T-helper 1 cell treated with Interleukin-12 subunit alpha and Interleukin-12 subunit beta and Interleukin-4 antibody, amounts not matched to agents 30 μg/mL and 1 μg/mL, for 36 hours (primary cell): Measurements from ENCODE around the gene NXPH2.

ENCODE experiments used
- H3K27ac Mint-ChIP-seq: one replicate; pipeline ENCODE4 v1.8.0; 2021; ENCODE audit warnings: mild to moderate bottlenecking, mixed read lengths
- H3K27me3 Mint-ChIP-seq: one replicate; pipeline ENCODE4 v1.8.0; 2021; ENCODE audit warnings: low read depth, mixed read lengths
- H3K36me3 Mint-ChIP-seq: one replicate; pipeline ENCODE4 v1.8.0; 2021; ENCODE audit warnings: low read depth, mixed read lengths
- H3K4me1 Mint-ChIP-seq: one replicate; pipeline ENCODE4 v1.8.0; 2021; ENCODE audit warnings: low read depth, mixed read lengths
- H3K4me3 Mint-ChIP-seq: one replicate; pipeline ENCODE4 v1.8.0; 2021; ENCODE audit warnings: mild to moderate bottlenecking, moderate library complexity, mixed read lengths
- H3K9me3 Mint-ChIP-seq: one replicate; pipeline ENCODE4 v1.8.0; 2021; ENCODE audit warnings: mixed read lengths

The NXPH2 gene

GRCh38 chr2:138708682-138709241, 71.4 kb downstream of the NXPH2 start:
- Mint-ChIP-seq H3K4me3 (no peak overlapping the region), H3K9me3 (no peaks in the 10 kb centered on the region), H3K27me3 (no peaks in the 10 kb centered on the region), H3K36me3 (no peaks in the 10 kb centered on the region), H3K27ac (no peak overlapping the region), H3K4me1 (no peaks in the 10 kb centered on the region)

DNA sequence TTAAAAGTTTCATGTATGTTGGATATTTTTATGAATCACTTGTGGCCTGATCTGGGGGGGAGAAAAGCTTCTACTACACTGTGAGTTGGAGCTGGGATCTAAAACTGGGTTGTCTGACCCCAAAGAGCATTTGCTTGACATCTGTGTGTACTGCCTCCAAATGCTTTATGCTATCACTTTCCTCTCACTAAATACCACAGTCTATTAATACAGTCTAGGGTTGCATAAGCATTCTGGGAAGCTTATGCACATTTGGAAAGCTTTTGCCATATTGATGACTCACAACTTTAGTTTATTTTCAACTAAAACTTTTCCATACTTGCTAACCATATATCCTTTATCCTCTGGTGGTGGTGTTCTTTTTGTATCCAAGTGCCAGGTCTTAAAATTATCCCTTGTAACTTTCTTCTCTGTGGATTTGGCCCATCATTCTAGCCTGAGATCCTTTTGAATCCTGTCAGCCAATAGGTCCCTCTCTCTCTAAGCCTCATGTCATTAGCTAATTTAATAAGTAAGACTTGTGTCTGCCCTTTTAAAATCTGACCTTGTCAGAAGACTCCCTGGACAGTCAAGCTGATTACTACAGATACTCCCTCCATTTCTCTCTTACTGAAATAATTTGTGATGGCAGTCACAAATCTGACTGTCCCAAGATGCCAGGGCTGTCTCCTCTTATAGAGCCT, 72.7 kb downstream of the NXPH2 start:
- H3K36me3 Mint-ChIP-seq: no peaks in the 10 kb centered on the region
- H3K4me3 Mint-ChIP-seq: no peak overlapping the region
- no peaks in the 10 kb centered on the region for H3K4me1 Mint-ChIP-seq
- H3K9me3 Mint-ChIP-seq: no peaks in the 10 kb centered on the region
- H3K27me3 Mint-ChIP-seq: no peaks in the 10 kb centered on the region
- H3K27ac Mint-ChIP-seq: no peak overlapping the region

- Mint-ChIP-seq H3K4me3 (no peak overlapping the region), H3K27ac (no peak overlapping the region), H3K9me3 (no peaks in the 10 kb centered on the region), H3K27me3 (no peaks in the 10 kb centered on the region), H3K4me1 (no peaks in the 10 kb centered on the region), H3K36me3 (no peaks in the 10 kb centered on the region)
Observed at GRCh38 chr2:138703242-138703641, 76.9 kb downstream of the NXPH2 start.

GRCh38 chr2:138700716-138701115, 79.5 kb downstream of the NXPH2 start:
- no peaks in the 10 kb centered on the region for H3K36me3 Mint-ChIP-seq
- H3K4me1 Mint-ChIP-seq: no peaks in the 10 kb centered on the region
- H3K4me3 Mint-ChIP-seq: no peak overlapping the region
- no peaks in the 10 kb centered on the region for H3K9me3 Mint-ChIP-seq
- H3K27ac Mint-ChIP-seq: no peak overlapping the region
- no peaks in the 10 kb centered on the region for H3K27me3 Mint-ChIP-seq

DNA sequence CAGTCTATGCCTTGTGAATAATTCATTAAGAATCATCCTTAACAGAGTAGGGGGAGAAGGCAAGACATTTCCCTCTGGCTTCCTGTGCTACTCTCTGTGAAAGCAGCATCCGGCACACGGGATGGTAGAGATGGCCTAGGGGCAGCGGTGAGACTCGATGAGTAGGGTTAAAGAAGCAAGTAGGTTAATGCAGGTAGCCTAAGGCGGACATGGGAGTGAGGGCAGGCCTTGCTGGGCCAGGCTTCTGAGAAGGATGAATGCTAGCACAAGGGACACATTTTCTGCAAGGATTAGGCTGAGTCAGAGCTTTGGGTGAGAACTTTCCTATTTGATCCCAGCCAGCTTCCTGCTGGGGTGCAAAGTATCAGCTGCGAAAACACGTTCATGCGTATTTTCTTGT, 80.8 kb downstream of the NXPH2 start:
- H3K27ac Mint-ChIP-seq: no peak overlapping the region
- H3K4me1 Mint-ChIP-seq: no peaks in the 10 kb centered on the region
- H3K9me3 Mint-ChIP-seq: no peaks in the 10 kb centered on the region
- no peaks in the 10 kb centered on the region for H3K36me3 Mint-ChIP-seq
- no peaks in the 10 kb centered on the region for H3K27me3 Mint-ChIP-seq
- H3K4me3 Mint-ChIP-seq: no peak overlapping the region

DNA sequence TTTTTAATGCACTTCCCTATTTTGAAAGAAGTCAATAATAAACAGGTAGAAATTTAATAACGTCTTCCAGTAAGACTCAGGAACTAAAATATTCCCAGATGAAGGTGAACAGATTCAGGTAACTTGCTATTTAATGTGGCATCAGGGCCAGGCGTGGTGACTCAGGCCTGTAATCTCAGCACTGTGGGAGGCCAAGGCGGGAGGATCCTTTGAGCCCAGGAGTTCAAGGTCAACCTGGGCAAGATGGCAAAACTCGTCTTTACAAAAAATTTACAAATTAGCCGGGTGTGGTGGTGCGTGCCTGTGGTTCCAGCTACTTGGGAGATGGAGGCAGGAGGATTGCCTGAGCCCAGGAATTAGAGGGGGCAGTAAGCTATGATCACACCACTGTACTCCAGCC, 81.8 kb downstream of the NXPH2 start:
- Mint-ChIP-seq H3K27me3 (no peaks in the 10 kb centered on the region), H3K9me3 (no peaks in the 10 kb centered on the region), H3K4me1 (no peaks in the 10 kb centered on the region), H3K36me3 (no peaks in the 10 kb centered on the region), H3K27ac (no peak overlapping the region), H3K4me3 (no peak overlapping the region)

- Mint-ChIP-seq H3K27me3 (no peaks in the 10 kb centered on the region), H3K9me3 (no peaks in the 10 kb centered on the region), H3K27ac (no peak overlapping the region), H3K4me3 (no peak overlapping the region), H3K36me3 (no peaks in the 10 kb centered on the region), H3K4me1 (no peaks in the 10 kb centered on the region)
Observed at GRCh38 chr2:138691667-138692066, 88.5 kb downstream of the NXPH2 start.

GRCh38 chr2:138689705-138690104, 90.5 kb downstream of the NXPH2 start:
- no peaks in the 10 kb centered on the region for H3K36me3 Mint-ChIP-seq
- H3K4me1 Mint-ChIP-seq: no peaks in the 10 kb centered on the region
- H3K9me3 Mint-ChIP-seq: no peaks in the 10 kb centered on the region
- H3K4me3 Mint-ChIP-seq: no peak overlapping the region
- H3K27ac Mint-ChIP-seq: no peak overlapping the region
- no peaks in the 10 kb centered on the region for H3K27me3 Mint-ChIP-seq

GRCh38 chr2:138682163-138682562, 98.0 kb downstream of the NXPH2 start:
- no peaks in the 10 kb centered on the region for H3K27me3 Mint-ChIP-seq
- H3K9me3 Mint-ChIP-seq: no peaks in the 10 kb centered on the region
- H3K36me3 Mint-ChIP-seq: no peaks in the 10 kb centered on the region
- H3K4me3 Mint-ChIP-seq: no peak overlapping the region
- H3K27ac Mint-ChIP-seq: no peak overlapping the region
- no peaks in the 10 kb centered on the region for H3K4me1 Mint-ChIP-seq

DNA sequence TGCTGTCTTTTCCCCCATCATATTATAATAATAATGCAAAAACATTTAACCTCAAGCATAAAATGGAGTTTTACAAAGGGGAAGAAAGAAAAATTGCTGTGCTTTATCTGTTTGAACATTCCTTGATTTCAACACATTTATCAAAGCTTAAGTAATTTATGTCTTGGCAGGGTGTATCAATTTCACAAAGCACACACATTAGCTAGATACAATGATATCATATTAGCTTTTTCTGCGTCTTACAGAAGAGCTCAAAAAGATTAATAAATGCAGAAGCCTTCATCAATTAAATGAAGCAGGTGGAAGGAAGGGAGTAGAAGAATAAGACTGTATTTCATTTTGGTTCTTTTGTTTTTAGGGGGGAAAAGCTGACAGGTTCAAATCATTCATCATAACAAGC, 103.0 kb downstream of the NXPH2 start:
- Mint-ChIP-seq H3K4me3 (no peak overlapping the region), H3K27ac (no peak overlapping the region), H3K4me1 (no peaks in the 10 kb centered on the region), H3K9me3 (no peaks in the 10 kb centered on the region), H3K27me3 (no peaks in the 10 kb centered on the region), H3K36me3 (no peaks in the 10 kb centered on the region)

DNA sequence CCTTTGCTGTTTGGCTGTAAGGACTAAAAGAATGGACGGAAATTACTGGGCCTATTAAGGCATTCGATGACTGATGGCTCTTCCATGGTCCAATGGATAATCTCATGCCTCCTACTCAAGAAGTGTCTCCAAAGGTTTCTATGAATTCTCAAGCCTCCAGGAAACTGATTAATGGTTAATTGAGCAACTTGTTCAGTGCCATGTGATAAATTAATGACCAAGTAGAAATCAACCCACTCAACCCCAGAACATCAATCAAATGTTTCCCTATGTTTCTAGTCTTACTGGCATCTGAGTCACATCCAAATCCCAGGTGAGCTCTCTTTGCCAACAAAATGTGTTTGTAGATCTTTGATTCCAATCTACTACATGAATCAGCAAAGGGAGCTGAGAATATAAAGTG, 103.6 kb downstream of the NXPH2 start:
- no peaks in the 10 kb centered on the region for H3K36me3 Mint-ChIP-seq
- H3K9me3 Mint-ChIP-seq: no peaks in the 10 kb centered on the region
- no peak overlapping the region for H3K27ac Mint-ChIP-seq
- H3K4me3 Mint-ChIP-seq: no peak overlapping the region
- no peaks in the 10 kb centered on the region for H3K4me1 Mint-ChIP-seq
- no peaks in the 10 kb centered on the region for H3K27me3 Mint-ChIP-seq

- H3K27ac Mint-ChIP-seq: no peak overlapping the region
- H3K9me3 Mint-ChIP-seq: no peaks in the 10 kb centered on the region
- H3K27me3 Mint-ChIP-seq: no peaks in the 10 kb centered on the region
- H3K36me3 Mint-ChIP-seq: no peaks in the 10 kb centered on the region
- no peak overlapping the region for H3K4me3 Mint-ChIP-seq
- H3K4me1 Mint-ChIP-seq: no peaks in the 10 kb centered on the region
Observed at GRCh38 chr2:138671566-138671965, 108.6 kb downstream of the NXPH2 start.

DNA sequence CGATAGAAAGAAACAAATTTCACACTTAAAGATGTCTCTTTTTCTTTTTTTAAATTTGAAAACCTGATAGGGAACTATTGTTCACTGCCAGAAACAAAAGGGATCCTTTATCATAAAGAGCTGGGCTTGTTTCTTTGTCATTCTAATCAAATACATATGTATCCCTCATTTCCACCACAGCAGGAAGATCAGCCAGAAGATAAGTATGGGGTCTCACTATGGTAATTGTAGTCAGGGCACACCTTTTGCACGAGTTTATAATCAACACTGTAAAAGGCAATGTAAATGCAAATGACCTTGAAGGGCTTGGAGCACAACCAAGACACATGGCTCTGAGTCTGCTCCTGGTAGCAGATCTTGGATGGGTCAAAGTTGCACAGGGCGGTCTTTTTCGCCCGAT, 109.5 kb downstream of the NXPH2 start:
- H3K27ac Mint-ChIP-seq: no peak overlapping the region
- H3K9me3 Mint-ChIP-seq: no peaks in the 10 kb centered on the region
- no peaks in the 10 kb centered on the region for H3K36me3 Mint-ChIP-seq
- H3K4me1 Mint-ChIP-seq: no peaks in the 10 kb centered on the region
- H3K27me3 Mint-ChIP-seq: no peaks in the 10 kb centered on the region
- no peak overlapping the region for H3K4me3 Mint-ChIP-seq

- Mint-ChIP-seq H3K27ac (no peak overlapping the region), H3K4me1 (no peaks in the 10 kb centered on the region), H3K36me3 (no peaks in the 10 kb centered on the region), H3K4me3 (no peak overlapping the region), H3K9me3 (no peaks in the 10 kb centered on the region), H3K27me3 (no peaks in the 10 kb centered on the region)
Observed at GRCh38 chr2:138665937-138666336, 114.3 kb downstream of the NXPH2 start.

- H3K9me3 Mint-ChIP-seq: no peaks in the 10 kb centered on the region
- no peak overlapping the region for H3K27ac Mint-ChIP-seq
- no peak overlapping the region for H3K4me3 Mint-ChIP-seq
- no peaks in the 10 kb centered on the region for H3K36me3 Mint-ChIP-seq
- peaks cover 3% of the 10 kb centered on the region for H3K27me3 Mint-ChIP-seq
- no peaks in the 10 kb centered on the region for H3K4me1 Mint-ChIP-seq
Observed at GRCh38 chr2:138658187-138658894, 121.8 kb downstream of the NXPH2 start.
